ENCODE results near the gene CEP55. TPM values are rescaled to one million over a fixed set of nuclear protein-coding genes. Genes with fewer than 3 reads are reported as not detected.
"Not testable (repeated sequence)": the region's sequence is repeated elsewhere in the genome, so short reads cannot be mapped to it uniquely, and the experiment has no call there.

The CEP55 gene
- total RNA-seq, 1 donor from 2014 or later, result 0.53 TPM

- Histone ChIP-seq H3K4me3 (ENCODE audit: low read depth, low read length) (no peak overlapping the region), H3K36me3 (ENCODE audit: control insufficient read depth, insufficient read depth, low read length) (no peaks in the 10 kb centered on the region), H3K27me3 (ENCODE audit: control insufficient read depth, insufficient read depth, low read length) (no peaks in the 10 kb centered on the region)
- DNase-seq (ENCODE audit: low read depth) (peak; percentile 19), FAIRE-seq (no peak)
- no peak for TF ChIP-seq CTCF (IDR thresholded peaks at IDR 0.05; ENCODE audit: insufficient read depth, low read length, severe bottlenecking)
These were observed 46.0 kb downstream of the CEP55 start for GRCh38 chr10:93542358-93542791.

DNA sequence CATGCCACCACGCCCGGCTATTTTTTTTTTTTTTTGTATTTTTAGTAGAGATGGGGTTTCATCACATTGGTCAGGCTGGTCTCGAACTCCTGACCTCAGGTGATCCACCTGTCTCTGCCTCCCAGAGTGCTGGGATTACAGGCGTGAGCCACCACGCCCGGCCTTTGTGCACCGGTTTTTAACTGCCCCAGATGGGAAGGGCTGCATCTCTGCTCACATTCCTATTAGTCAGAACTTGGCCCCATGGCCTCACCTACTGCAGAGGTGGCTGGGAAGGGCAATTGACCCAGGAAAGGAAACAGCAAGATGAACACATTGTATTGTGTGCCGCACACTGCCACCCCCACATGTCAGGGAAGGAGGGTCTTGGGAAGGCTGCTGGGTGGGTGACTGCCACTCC lies 50.6 kb downstream of the CEP55 start:
- FAIRE-seq, result not testable (repeated sequence)

DNA sequence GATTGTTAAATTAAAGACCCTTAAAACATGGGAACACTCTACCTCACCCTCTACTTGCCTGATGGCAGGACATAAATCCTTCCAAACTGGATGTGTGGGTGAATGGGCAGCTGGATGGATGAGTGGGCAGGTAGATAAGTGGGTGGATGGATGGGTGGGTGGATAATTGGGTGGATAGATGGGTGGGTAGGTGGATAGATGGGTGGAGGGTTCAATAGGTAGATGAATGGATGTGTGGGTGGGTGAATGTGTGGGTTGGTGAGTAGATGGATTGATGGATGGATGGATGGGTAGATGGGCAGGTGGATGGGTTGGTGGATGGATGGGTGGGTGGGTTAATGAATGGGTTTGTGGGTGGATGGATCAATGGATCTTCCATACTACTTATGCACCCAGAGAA lies 51.1 kb downstream of the CEP55 start:
- DNase-seq (ENCODE audit: low read depth) (no peak), FAIRE-seq (no peak)
- Histone ChIP-seq H3K36me3 (ENCODE audit: control insufficient read depth, insufficient read depth, low read length) (no peaks in the 10 kb centered on the region), H3K4me3 (ENCODE audit: low read depth, low read length) (no peak overlapping the region), H3K27me3 (ENCODE audit: control insufficient read depth, insufficient read depth, low read length) (no peaks in the 10 kb centered on the region)
- TF ChIP-seq CTCF (IDR thresholded peaks at IDR 0.05; ENCODE audit: insufficient read depth, low read length, severe bottlenecking), result no peak

More for the DNA sequence above, 50.6 kb downstream of the CEP55 start:
- not testable (repeated sequence) for H3K36me3 ChIP-seq (ENCODE audit: control insufficient read depth, insufficient read depth, low read length); H3K27me3 ChIP-seq (ENCODE audit: control insufficient read depth, insufficient read depth, low read length); H3K4me3 ChIP-seq (ENCODE audit: low read depth, low read length); DNase-seq (ENCODE audit: low read depth)

GRCh38 chr10:93548376-93549071 lies 52.1 kb downstream of the CEP55 start:
- DNase-seq (ENCODE audit: low read depth) (peak; percentile 82), FAIRE-seq (no peak)
- no peak overlapping the region for H3K4me3 ChIP-seq (ENCODE audit: low read depth, low read length)
- no peak for TF ChIP-seq CTCF (IDR thresholded peaks at IDR 0.05; ENCODE audit: insufficient read depth, low read length, severe bottlenecking)
- H3K36me3 ChIP-seq (ENCODE audit: control insufficient read depth, insufficient read depth, low read length), result no peaks in the 10 kb centered on the region
- H3K27me3 ChIP-seq (ENCODE audit: control insufficient read depth, insufficient read depth, low read length), result no peaks in the 10 kb centered on the region

- no peaks in the 10 kb centered on the region for H3K36me3 ChIP-seq (ENCODE audit: control insufficient read depth, insufficient read depth, low read length)
- H3K27me3 ChIP-seq (ENCODE audit: control insufficient read depth, insufficient read depth, low read length), result no peaks in the 10 kb centered on the region
- H3K4me3 ChIP-seq (ENCODE audit: low read depth, low read length), result no peak overlapping the region
- no peak for TF ChIP-seq CTCF (IDR thresholded peaks at IDR 0.05; ENCODE audit: insufficient read depth, low read length, severe bottlenecking)
- no peak for FAIRE-seq
- DNase-seq (ENCODE audit: low read depth), result no peak
These were observed 54.2 kb downstream of the CEP55 start for GRCh38 chr10:93550606-93551005.

- Histone ChIP-seq H3K36me3 (ENCODE audit: control insufficient read depth, insufficient read depth, low read length) (no peaks in the 10 kb centered on the region), H3K27me3 (ENCODE audit: control insufficient read depth, insufficient read depth, low read length) (no peaks in the 10 kb centered on the region), H3K4me3 (ENCODE audit: low read depth, low read length) (no peak overlapping the region)
- TF ChIP-seq CTCF (IDR thresholded peaks at IDR 0.05; ENCODE audit: insufficient read depth, low read length, severe bottlenecking), result no peak
- FAIRE-seq, result no peak
- DNase-seq (ENCODE audit: low read depth), result no peak
These were observed 56.4 kb downstream of the CEP55 start for GRCh38 chr10:93552780-93553179.

All from bronchial epithelial cell (primary cell).